Esophagus squamous epithelium (tissue), 4 donors: ENCODE measurements around the gene A2ML1.
"Not testable (repeated sequence)": the region's sequence is repeated elsewhere in the genome, so short reads cannot be mapped to it uniquely, and the experiment has no call there.

Source experiments
- CTCF ChIP-seq, 6 experiments: fragments of 450-650 bp in 4 of 6; fragments of 200-600 bp in 2 of 6; sonication (generic) in 2 of 6; IDR thresholded peaks; one replicate each; pipeline ENCODE4 v1.5.1; 2016 to 2019; ENCODE audit warnings: antibody characterized with exemption in 6 of 6, mild to moderate bottlenecking in 4 of 6, moderate library complexity in 4 of 6
- POLR2A ChIP-seq, 4 donors: fragments of 450-650 bp; IDR thresholded peaks; one replicate each; pipeline ENCODE4 v1.6.1; 2017; ENCODE audit warnings: antibody characterized with exemption in 4 of 4, mild to moderate bottlenecking in 4 of 4, moderate library complexity in 3 of 4

GRCh38 chr12:8810112-8810511 lies 12.3 kb upstream of the A2ML1 start:
- TF ChIP-seq POLR2A, CTCF (IDR thresholded peaks at IDR 0.05): not testable (repeated sequence)
